IMR-90 (cell line): ENCODE measurements around the gene DCAF5. TPM values are rescaled to one million over a fixed set of nuclear protein-coding genes. Genes with fewer than 3 reads are reported as not detected.

Experiments used
- ATAC-seq: fragments of 200-7000 bp; cut with Tn5 transposase; 2 replicates; pipeline ENCODE4 v1.9.1; 2020; ENCODE audit warnings: low read depth, mild to moderate bottlenecking, moderate library complexity
- BruUV-seq: library from RNA; stranded (reverse); fragments of 400-500 nt; replicated peaks from 2 replicates; lab custom pipeline; 2021; lab: Mats Ljungman, UMichigan
- CTCF ChIA-PET: fragments of 300-600 bp; formaldehyde crosslinking; extraction: SDS; loops from one replicate; lab custom pipeline; 2021; ENCODE audit warnings: antibody characterized with exemption; lab: Yijun Ruan, JAX
- POLR2A ChIA-PET: fragments of 300-600 bp; sonication (Branson Sonifier 250); formaldehyde crosslinking; loops from one replicate; lab custom pipeline; 2022; ENCODE audit warnings: antibody characterized with exemption; ENCODE audit not compliant: unreplicated experiment; lab: Charles Lee
- DNase-seq: peaks from one replicate; pipeline ENCODE4 v3.0.0; 2013
- H2AFZ ChIP-seq: replicated peaks from 2 replicates; pipeline ENCODE3; 2013; ENCODE audit warnings: low read length, mild to moderate bottlenecking; ENCODE audit not compliant: poor library complexity
- H2AK5ac ChIP-seq: 2 replicates; pipeline ENCODE4 v1.6.1; 2013; ENCODE audit warnings: low read depth, low read length, inconsistent platforms
- H2AK9ac ChIP-seq: replicated peaks from 2 replicates; pipeline ENCODE3; 2013; ENCODE audit warnings: mild to moderate bottlenecking, low read depth, low read length, moderate library complexity; ENCODE audit not compliant: poor library complexity
- H2BK120ac ChIP-seq: 2 replicates; pipeline ENCODE4 v1.6.1; 2013; ENCODE audit warnings: low read depth, low read length, inconsistent platforms
- H2BK15ac ChIP-seq: 3 replicates; pipeline ENCODE4 v1.6.1; 2013; ENCODE audit warnings: low read depth, low read length, inconsistent platforms
- H2BK20ac ChIP-seq: 2 replicates; pipeline ENCODE4 v1.6.1; 2013; ENCODE audit warnings: low read depth, mild to moderate bottlenecking, inconsistent platforms, low read length, moderate library complexity
- H2BK5ac ChIP-seq: 2 replicates; pipeline ENCODE4 v1.6.1; 2013; ENCODE audit warnings: mild to moderate bottlenecking, low read depth, low read length, inconsistent platforms; ENCODE audit not compliant: poor library complexity, severe bottlenecking
- H3K14ac ChIP-seq: replicated peaks from 2 replicates; pipeline ENCODE4 v1.6.1; 2013; ENCODE audit warnings: low read depth, low read length, inconsistent platforms
- H3K18ac ChIP-seq: 2 replicates; pipeline ENCODE4 v1.6.1; 2013; ENCODE audit warnings: low read depth, low read length, control low read depth
- H3K23ac ChIP-seq: 2 replicates; pipeline ENCODE4 v1.6.1; 2013; ENCODE audit warnings: low read depth, low read length, inconsistent platforms
- H3K27ac ChIP-seq: 2 replicates; pipeline ENCODE4 v1.5.1; 2013; ENCODE audit warnings: mild to moderate bottlenecking, control low read depth, low read length; ENCODE audit not compliant: insufficient read depth
- H3K27me3 ChIP-seq: 2 replicates; pipeline ENCODE4 v1.6.1; 2013; ENCODE audit warnings: low read length; ENCODE audit not compliant: control insufficient read depth, insufficient read depth
- H3K36me3 ChIP-seq: 2 replicates; pipeline ENCODE4 v1.6.1; 2013; ENCODE audit warnings: low read length, mixed read lengths; ENCODE audit not compliant: control insufficient read depth, insufficient read depth
- H3K4ac ChIP-seq: 2 replicates; pipeline ENCODE4 v1.6.1; 2013; ENCODE audit warnings: low read depth, low read length, inconsistent platforms
- H3K4me1 ChIP-seq: 2 replicates; pipeline ENCODE4 v1.6.1; 2013; ENCODE audit warnings: low read length, mixed read lengths; ENCODE audit not compliant: control insufficient read depth, insufficient read depth
- H3K4me2 ChIP-seq: 2 replicates; pipeline ENCODE4 v1.6.1; 2013; ENCODE audit warnings: low read depth, mild to moderate bottlenecking, control low read depth, low read length, moderate library complexity
- H3K4me3 ChIP-seq: 2 replicates; pipeline ENCODE4 v1.5.1; 2013; ENCODE audit warnings: low read depth, mild to moderate bottlenecking, control low read depth, low read length, moderate library complexity; ENCODE audit not compliant: insufficient read depth
- H3K56ac ChIP-seq: 2 replicates; pipeline ENCODE4 v1.6.1; 2013; ENCODE audit warnings: low read length, inconsistent platforms; ENCODE audit not compliant: insufficient read depth; ENCODE audit errors: extremely low read depth
- H3K79me1 ChIP-seq, 2 experiments: 2 replicates each; pipeline ENCODE4 v1.6.1; 2013; ENCODE audit warnings: low read length in 2 of 2, inconsistent platforms in 1 of 2, low read depth in 1 of 2
- H3K9ac ChIP-seq: 2 replicates; pipeline ENCODE4 v1.6.1; 2013; ENCODE audit warnings: low read depth, low read length, control low read depth
- H3K9me1 ChIP-seq: 2 replicates; pipeline ENCODE4 v1.6.1; 2013; ENCODE audit warnings: low read length, inconsistent platforms; ENCODE audit not compliant: insufficient read depth
- H3K9me3 ChIP-seq: 2 replicates; pipeline ENCODE4 v1.6.1; 2013; ENCODE audit warnings: low read length; ENCODE audit not compliant: control insufficient read depth, insufficient read depth
- H4K20me1 ChIP-seq: 2 replicates; pipeline ENCODE4 v1.6.1; 2013; ENCODE audit warnings: low read length, inconsistent platforms; ENCODE audit not compliant: insufficient read depth
- H4K5ac ChIP-seq: 2 replicates; pipeline ENCODE4 v1.6.1; 2013; ENCODE audit warnings: mild to moderate bottlenecking, low read depth, low read length, control low read depth
- H4K8ac ChIP-seq, 2 experiments: 2 replicates each; pipeline ENCODE4 v1.6.1; 2013; ENCODE audit warnings: low read depth in 2 of 2, low read length in 2 of 2, control low read depth in 1 of 2, inconsistent platforms in 1 of 2
- H4K91ac ChIP-seq: 2 replicates; pipeline ENCODE4 v1.6.1; 2013; ENCODE audit warnings: low read depth, low read length, inconsistent platforms; ENCODE audit not compliant: insufficient read depth
- BHLHE40 ChIP-seq: fragments of 150-350 bp; IDR thresholded peaks from 2 replicates; pipeline ENCODE4 v1.6.1; 2016; ENCODE audit warnings: mild to moderate bottlenecking, low read depth, low read length
- CEBPB ChIP-seq: IDR thresholded peaks from 2 replicates; pipeline ENCODE4 v1.6.1; 2012; ENCODE audit warnings: low read depth, low read length, improper control_type of control experiment
- CHD1 ChIP-seq: IDR thresholded peaks from 2 replicates; pipeline ENCODE4 v1.6.1; 2012; ENCODE audit warnings: low read depth, low read length, improper control_type of control experiment
- CTCF ChIP-seq: conservative IDR thresholded peaks from 2 replicates; pipeline ENCODE4 v1.5.1; 2012; ENCODE audit warnings: mild to moderate bottlenecking, low read depth, low read length, improper control_type of control experiment
- ELK1 ChIP-seq: fragments of 150-350 bp; IDR thresholded peaks from 2 replicates; pipeline ENCODE4 v1.6.1; 2016; ENCODE audit warnings: low read depth, mild to moderate bottlenecking, low read length, moderate library complexity, borderline replicate concordance
- MAFK ChIP-seq: IDR thresholded peaks from 2 replicates; pipeline ENCODE4 v1.6.1; 2012; ENCODE audit warnings: low read depth, low read length, improper control_type of control experiment
- MAZ ChIP-seq: IDR thresholded peaks from 2 replicates; pipeline ENCODE4 v1.6.1; 2012; ENCODE audit warnings: low read depth, mild to moderate bottlenecking, low read length, improper control_type of control experiment, moderate library complexity, borderline replicate concordance
- MXI1 ChIP-seq: IDR thresholded peaks from 2 replicates; pipeline ENCODE4 v1.6.1; 2012; ENCODE audit warnings: low read depth, mild to moderate bottlenecking, low read length, moderate library complexity, borderline replicate concordance
- NFE2L2 ChIP-seq: fragments of 150-350 bp; IDR thresholded peaks from 2 replicates; pipeline ENCODE4 v1.6.1; 2016; ENCODE audit warnings: low read depth, mild to moderate bottlenecking, low read length
- POLR2A ChIP-seq: IDR thresholded peaks from 2 replicates; pipeline ENCODE4 v1.6.1; 2012; ENCODE audit warnings: mild to moderate bottlenecking, low read depth, low read length
- RAD21 ChIP-seq: IDR thresholded peaks from 2 replicates; pipeline ENCODE4 v1.6.1; 2012; ENCODE audit warnings: low read length, improper control_type of control experiment
- RCOR1 ChIP-seq: IDR thresholded peaks from 2 replicates; pipeline ENCODE4 v1.6.1; 2012; ENCODE audit warnings: mild to moderate bottlenecking, low read length, improper control_type of control experiment; ENCODE audit not compliant: insufficient replicate concordance
- RFX5 ChIP-seq: IDR thresholded peaks from 2 replicates; pipeline ENCODE4 v1.8.0; 2012; ENCODE audit warnings: low read depth, mild to moderate bottlenecking, low read length, moderate library complexity
- SMC3 ChIP-seq: fragments of 150-350 bp; IDR thresholded peaks from 2 replicates; pipeline ENCODE4 v1.6.1; 2016; ENCODE audit warnings: low read depth, mild to moderate bottlenecking, antibody characterized with exemption, low read length, moderate library complexity
- USF2 ChIP-seq: fragments of 150-350 bp; IDR thresholded peaks from 2 replicates; pipeline ENCODE4 v1.6.1; 2017; ENCODE audit warnings: mild to moderate bottlenecking, antibody characterized with exemption, low read length, low read depth
- WGBS, 2 experiments: methylation state at CpG; one replicate each; pipeline versions ENCODE4 v1.1.5 to v1.1.7; 2013; ENCODE audit warnings: missing lambda C conversion rate in 2 of 2; ENCODE audit not compliant: insufficient read length in 1 of 2; ENCODE audit errors: extremely low coverage in 2 of 2; 5-methylcytosine and 5-hydroxymethylcytosine counted together
- dilution Hi-C: fragments of 300-500 bp; cut with HindIII; formaldehyde crosslinking; loops from one replicate; pipeline ENCODE4 v1.14.3; 2018; ENCODE audit warnings: low sequenced_read_pairs; ENCODE audit not compliant: unreplicated experiment
- in situ Hi-C: fragments of 300-500 bp; cut with MboI; formaldehyde crosslinking; loops from 3 replicates; pipeline ENCODE4 v1.14.3; 2019; ENCODE audit warnings: low sequenced_read_pairs, inconsistent platforms, mixed read lengths
- intact Hi-C: fragments of 100-400 bp; cut with micrococcal nuclease; formaldehyde crosslinking; loops from 2 replicates; pipeline ENCODE4 v1.10.0; 2022
- polyA plus RNA-seq, 3 experiments: library from polyadenylated mRNA; depleted of rRNA; stranded (reverse); fragments of >200 nt; gene quantifications; 2 replicates each; pipeline ENCODE4 v1.2.3, GENCODE V29; 2012; ENCODE audit warnings: low replicate concordance in 1 of 3
- total RNA-seq: library from RNA; depleted of rRNA; stranded (reverse); fragments of >200 nt; gene quantifications from 2 replicates; pipeline ENCODE4 v1.2.3, GENCODE V29; 2012

DCAF5 gene
- total and polyA plus RNA-seq, 2 of the 4 experiments (the other 2 are of a cell fraction) = 17.6 to 30.4 TPM

GRCh38 chr14:69117020-69117767 is 35.7 kb downstream of the DCAF5 start:
- Histone ChIP-seq H4K20me1 (peaks cover 22% of the 10 kb centered on the region; the same call in 1 of the 2 replicates), H3K56ac (no peak overlapping the region), H2BK15ac (no peak overlapping the region), H3K9ac (no peak overlapping the region), H3K4ac (no peak overlapping the region), H3K4me3 (no peak overlapping the region), H4K91ac (no peak overlapping the region), H4K5ac (no peak overlapping the region), H3K27ac (no peak overlapping the region), H4K8ac (no peak overlapping the region), H2BK5ac (no peak overlapping the region), H3K14ac (no peak overlapping the region), H3K9me3 (no peaks in the 10 kb centered on the region), H2AK5ac (no peak overlapping the region), H2AFZ (no peak overlapping the region), H3K4me2 (no peak overlapping the region), H3K36me3 (peaks cover 27% of the 10 kb centered on the region), H3K27me3 (no peaks in the 10 kb centered on the region), H2BK20ac (no peak overlapping the region), H3K4me1 (no peaks in the 10 kb centered on the region), H3K79me1 (peaks cover 29 to 33% of the 10 kb centered on the region in 2 experiments), H2BK120ac (no peak overlapping the region), H3K23ac (no peak overlapping the region), H3K9me1 (peaks cover 3% of the 10 kb centered on the region; the same call in 1 of the 2 replicates), H3K18ac (no peak overlapping the region), H2AK9ac (no peak overlapping the region)
- WGBS, 2 experiments = 68% methylated on average over 2 of the region's 6 CpGs; no CpG with 5 or more reads in 1 of the 2 experiments
- in situ Hi-C loops = loop anchor here (25.0 kb wide), 1 partner anchor 1230 kb away; no protein-coding TSS in a partner anchor
- no TSS peak for BruUV-seq
- POLR2A ChIA-PET = no interaction called here
- CTCF ChIA-PET = no interaction called here
- DNase-seq (no peak), ATAC-seq (no peak)
- dilution Hi-C loops = no loop called here
- intact Hi-C loops = no loop called here
- TF ChIP-seq MAFK (no peak), SMC3 (no peak), RCOR1 (no peak), RAD21 (no peak), CTCF (no peak), MAZ (no peak), CEBPB (no peak), USF2 (no peak), ELK1 (no peak), CHD1 (no peak), POLR2A (no peak), RFX5 (no peak), BHLHE40 (no peak), MXI1 (no peak), NFE2L2 (no peak)
